ENCODE data around the gene KLHL35. TPM values are rescaled to one million over a fixed set of nuclear protein-coding genes. Genes with fewer than 3 reads are reported as not detected.

KLHL35 gene
- total RNA-seq, 2 experiments from 2014 or later = 0.21 TPM; not detected in 1

DNA sequence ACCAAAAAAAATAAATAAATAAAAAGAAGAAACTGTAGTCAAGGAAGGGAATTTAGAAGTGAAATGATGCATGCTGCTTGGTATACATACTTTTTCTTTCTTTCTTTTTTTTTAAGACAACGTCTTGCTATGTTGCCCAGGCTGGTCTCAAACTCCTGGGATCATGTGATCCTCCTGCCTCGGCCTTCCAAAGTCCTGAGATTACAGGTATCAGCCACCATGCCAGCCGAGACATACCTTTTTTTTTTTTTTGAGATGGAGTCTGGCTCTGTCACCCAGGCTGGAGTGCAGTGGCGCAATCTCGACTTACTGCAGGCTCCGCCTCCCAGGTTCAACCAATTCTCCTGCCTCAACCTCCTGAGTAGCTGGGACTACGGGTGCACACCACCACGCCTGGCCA, 59.8 kb downstream of the KLHL35 start:
- no peak overlapping the region for H3K4me2 ChIP-seq (ENCODE audit: low read length)
- H3K9me3 ChIP-seq (ENCODE audit: low read length) = no peaks in the 10 kb centered on the region
- no peak overlapping the region for H2AFZ ChIP-seq (ENCODE audit: low read length)
- no peaks in the 10 kb centered on the region for H3K36me3 ChIP-seq (ENCODE audit: insufficient read depth, low read length)
- no peaks in the 10 kb centered on the region for H4K20me1 ChIP-seq (ENCODE audit: insufficient read depth, low read length)
- H3K4me1 ChIP-seq (ENCODE audit: insufficient read depth, low read length, poor library complexity, severe bottlenecking) = no peaks in the 10 kb centered on the region
- intact Hi-C loops (cut with micrococcal nuclease; ENCODE audit: unreplicated experiment) = no loop called here
- no peaks in the 10 kb centered on the region for H3K79me2 ChIP-seq (ENCODE audit: insufficient read depth, low read depth, low read length)
- ChIA-PET CTCF (ENCODE audit: unreplicated experiment) (no interaction called here), POLR2A (interaction anchor here (0.7 kb wide), 1 partner anchor 313 kb away, joined by 3 read pairs; no protein-coding TSS in a partner anchor)
- H3K4me3 ChIP-seq (ENCODE audit: low read depth, low read length, poor library complexity, severe bottlenecking) = no peak overlapping the region
- DNase-seq (ENCODE audit: low spot score) = no peak
- no peak overlapping the region for H3K27ac ChIP-seq (ENCODE audit: low read depth, low read length, poor library complexity, severe bottlenecking)
- TF ChIP-seq CTCF (conservative IDR thresholded peaks at IDR 0.05; ENCODE audit: low read length) (no peak), EZH2phosphoT487 (IDR thresholded peaks at IDR 0.05; ENCODE audit: borderline replicate concordance, low read depth, low read length) (no peak)
- BruUV-seq (replicated peaks) = no TSS peak
- H3K9me2 ChIP-seq (ENCODE audit: insufficient read depth, low read length) = no peaks in the 10 kb centered on the region

Small RNA genes within 50 kb of the gene (small RNA-seq; reads per million reads assigned to genes)
- gene SNORD15A = not detected
- 70.5 reads per million, percentile 99 among the genes with 10 or more reads in this experiment for gene SNORD15B

Other genes starting within 250 kb of the KLHL35 start
- not detected in 2 replicates for gene TPBGL, start 192.4 kb downstream of the KLHL35 start, total RNA-seq (2014; rRNA removed; shearing (Covaris generic))
- gene TPBGL, start 192.4 kb downstream of the KLHL35 start, total RNA-seq (2022) = not detected in 2 replicates
- gene ARRB1, start 81.5 kb downstream of the KLHL35 start, total RNA-seq (2014; rRNA removed; shearing (Covaris generic)) = not detected in 2 replicates
- not detected in 2 replicates for gene ARRB1, start 81.5 kb downstream of the KLHL35 start, total RNA-seq (2022)
- gene RPS3, start 33.7 kb downstream of the KLHL35 start, total RNA-seq (2014; rRNA removed; shearing (Covaris generic)) = 3,268 and 3,417 TPM in 2 replicates
- gene RPS3, start 33.7 kb downstream of the KLHL35 start, total RNA-seq (2022) = 4,392 and 4,414 TPM in 2 replicates
- 13.5 and 14.3 TPM in 2 replicates for gene GDPD5, start 92.7 kb upstream of the KLHL35 start, total RNA-seq (2014; rRNA removed; shearing (Covaris generic))
- 49.9 and 57.3 TPM in 2 replicates for gene GDPD5, start 92.7 kb upstream of the KLHL35 start, total RNA-seq (2022)
- 0.33 TPM in 1 of 2 replicates, not detected in the other for gene SERPINH1, start 129.1 kb upstream of the KLHL35 start, total RNA-seq (2014; rRNA removed; shearing (Covaris generic))
- not detected in 2 replicates for gene SERPINH1, start 129.1 kb upstream of the KLHL35 start, total RNA-seq (2022)
- not detected in 2 replicates for gene MAP6, start 235.8 kb upstream of the KLHL35 start, total RNA-seq (2014; rRNA removed; shearing (Covaris generic))
- not detected in 2 replicates for gene MAP6, start 235.8 kb upstream of the KLHL35 start, total RNA-seq (2022)